HEK293 (cell line): Measurements from ENCODE around the gene PNKD.

Experiments
- KLF9 ChIP-seq: fragments of 450-650 bp; formaldehyde crosslinking; IDR thresholded peaks from 2 replicates; pipeline ENCODE4 v1.5.1; 2016; ENCODE audit warnings: missing biosample characterization, missing genetic modification characterization, low read depth
- PRDM1 ChIP-seq: fragments of 450-650 bp; formaldehyde crosslinking; IDR thresholded peaks from 2 replicates; pipeline ENCODE4; 2016; ENCODE audit warnings: missing biosample characterization, missing genetic modification characterization
- ZNF10 ChIP-seq: fragments of 450-650 bp; formaldehyde crosslinking; IDR thresholded peaks from 2 replicates; pipeline ENCODE4 v1.5.1; 2017; ENCODE audit warnings: missing biosample characterization, missing genetic modification characterization
- ZNF121 ChIP-seq: fragments of 450-650 bp; formaldehyde crosslinking; IDR thresholded peaks from 2 replicates; pipeline ENCODE4 v1.5.1; 2016; ENCODE audit warnings: missing biosample characterization, missing genetic modification characterization
- ZNF184 ChIP-seq: fragments of 450-650 bp; IDR thresholded peaks from 2 replicates; pipeline ENCODE4 v1.5.1; 2018; ENCODE audit warnings: missing biosample characterization, mild to moderate bottlenecking, missing genetic modification characterization
- ZNF24 ChIP-seq: fragments of 450-650 bp; formaldehyde crosslinking; IDR thresholded peaks from 2 replicates; pipeline ENCODE4 v1.5.1; 2016; ENCODE audit warnings: missing biosample characterization, missing genetic modification characterization
- ZNF350 ChIP-seq: fragments of 450-650 bp; formaldehyde crosslinking; IDR thresholded peaks from 2 replicates; pipeline ENCODE4 v1.5.0; 2017; ENCODE audit warnings: missing biosample characterization, mild to moderate bottlenecking, missing genetic modification characterization
- ZNF561 ChIP-seq: fragments of 450-650 bp; IDR thresholded peaks from 2 replicates; pipeline ENCODE4 v1.5.1; 2018; ENCODE audit warnings: missing biosample characterization, missing genetic modification characterization, borderline replicate concordance
- ZNF768 ChIP-seq: fragments of 450-650 bp; formaldehyde crosslinking; IDR thresholded peaks from 2 replicates; pipeline ENCODE4 v1.5.1; 2018; ENCODE audit warnings: missing biosample characterization, mild to moderate bottlenecking, missing genetic modification characterization
- ZNF785 ChIP-seq: fragments of 450-650 bp; formaldehyde crosslinking; IDR thresholded peaks from 2 replicates; pipeline ENCODE4 v1.5.1; 2016; ENCODE audit warnings: missing biosample characterization, missing genetic modification characterization
- TF ChIP-seq, protein P1 (sequence below): fragments of 450-650 bp; formaldehyde crosslinking; IDR thresholded peaks from 2 replicates; pipeline ENCODE4 v1.5.1; 2016; ENCODE audit warnings: missing biosample characterization, missing genetic modification characterization
- TF ChIP-seq, protein P2 (sequence below): fragments of 450-650 bp; formaldehyde crosslinking; IDR thresholded peaks from 2 replicates; pipeline ENCODE4 v1.5.1; 2016; ENCODE audit warnings: missing biosample characterization, missing genetic modification characterization
- TF ChIP-seq, protein P3 (sequence below): fragments of 450-650 bp; formaldehyde crosslinking; IDR thresholded peaks from 2 replicates; pipeline ENCODE4 v1.5.1; 2016; ENCODE audit warnings: missing biosample characterization, missing genetic modification characterization
- TF ChIP-seq, protein P4 (sequence below): fragments of 450-650 bp; formaldehyde crosslinking; IDR thresholded peaks from 2 replicates; pipeline ENCODE4 v1.5.1; 2016; ENCODE audit warnings: missing biosample characterization, missing genetic modification characterization

DNA sequence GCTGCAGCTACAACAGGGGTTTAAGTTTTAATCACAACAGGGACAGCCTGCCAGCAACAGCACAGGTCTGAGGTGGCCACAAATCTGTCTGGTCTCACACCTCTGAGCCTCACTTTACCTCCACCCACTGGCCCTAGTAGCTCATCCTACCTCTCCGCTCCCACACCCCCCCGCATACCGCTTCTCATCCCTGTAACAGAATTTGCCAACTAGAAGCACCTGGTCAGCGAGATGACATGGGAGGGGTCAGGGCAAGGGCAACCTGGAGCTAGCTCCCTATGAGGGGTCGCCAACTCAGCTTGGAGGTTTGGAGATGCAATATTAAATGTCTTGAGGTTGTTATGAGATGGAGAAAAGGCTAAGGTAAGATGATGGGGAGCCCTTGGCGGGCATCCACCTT, 93.9 kb downstream of the PNKD start:
- TF ChIP-seq, protein P1, sequence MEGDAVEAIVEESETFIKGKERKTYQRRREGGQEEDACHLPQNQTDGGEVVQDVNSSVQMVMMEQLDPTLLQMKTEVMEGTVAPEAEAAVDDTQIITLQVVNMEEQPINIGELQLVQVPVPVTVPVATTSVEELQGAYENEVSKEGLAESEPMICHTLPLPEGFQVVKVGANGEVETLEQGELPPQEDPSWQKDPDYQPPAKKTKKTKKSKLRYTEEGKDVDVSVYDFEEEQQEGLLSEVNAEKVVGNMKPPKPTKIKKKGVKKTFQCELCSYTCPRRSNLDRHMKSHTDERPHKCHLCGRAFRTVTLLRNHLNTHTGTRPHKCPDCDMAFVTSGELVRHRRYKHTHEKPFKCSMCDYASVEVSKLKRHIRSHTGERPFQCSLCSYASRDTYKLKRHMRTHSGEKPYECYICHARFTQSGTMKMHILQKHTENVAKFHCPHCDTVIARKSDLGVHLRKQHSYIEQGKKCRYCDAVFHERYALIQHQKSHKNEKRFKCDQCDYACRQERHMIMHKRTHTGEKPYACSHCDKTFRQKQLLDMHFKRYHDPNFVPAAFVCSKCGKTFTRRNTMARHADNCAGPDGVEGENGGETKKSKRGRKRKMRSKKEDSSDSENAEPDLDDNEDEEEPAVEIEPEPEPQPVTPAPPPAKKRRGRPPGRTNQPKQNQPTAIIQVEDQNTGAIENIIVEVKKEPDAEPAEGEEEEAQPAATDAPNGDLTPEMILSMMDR, result no peak
- TF ChIP-seq ZNF785, result no peak
- TF ChIP-seq ZNF121, result no peak
- TF ChIP-seq, protein P2, sequence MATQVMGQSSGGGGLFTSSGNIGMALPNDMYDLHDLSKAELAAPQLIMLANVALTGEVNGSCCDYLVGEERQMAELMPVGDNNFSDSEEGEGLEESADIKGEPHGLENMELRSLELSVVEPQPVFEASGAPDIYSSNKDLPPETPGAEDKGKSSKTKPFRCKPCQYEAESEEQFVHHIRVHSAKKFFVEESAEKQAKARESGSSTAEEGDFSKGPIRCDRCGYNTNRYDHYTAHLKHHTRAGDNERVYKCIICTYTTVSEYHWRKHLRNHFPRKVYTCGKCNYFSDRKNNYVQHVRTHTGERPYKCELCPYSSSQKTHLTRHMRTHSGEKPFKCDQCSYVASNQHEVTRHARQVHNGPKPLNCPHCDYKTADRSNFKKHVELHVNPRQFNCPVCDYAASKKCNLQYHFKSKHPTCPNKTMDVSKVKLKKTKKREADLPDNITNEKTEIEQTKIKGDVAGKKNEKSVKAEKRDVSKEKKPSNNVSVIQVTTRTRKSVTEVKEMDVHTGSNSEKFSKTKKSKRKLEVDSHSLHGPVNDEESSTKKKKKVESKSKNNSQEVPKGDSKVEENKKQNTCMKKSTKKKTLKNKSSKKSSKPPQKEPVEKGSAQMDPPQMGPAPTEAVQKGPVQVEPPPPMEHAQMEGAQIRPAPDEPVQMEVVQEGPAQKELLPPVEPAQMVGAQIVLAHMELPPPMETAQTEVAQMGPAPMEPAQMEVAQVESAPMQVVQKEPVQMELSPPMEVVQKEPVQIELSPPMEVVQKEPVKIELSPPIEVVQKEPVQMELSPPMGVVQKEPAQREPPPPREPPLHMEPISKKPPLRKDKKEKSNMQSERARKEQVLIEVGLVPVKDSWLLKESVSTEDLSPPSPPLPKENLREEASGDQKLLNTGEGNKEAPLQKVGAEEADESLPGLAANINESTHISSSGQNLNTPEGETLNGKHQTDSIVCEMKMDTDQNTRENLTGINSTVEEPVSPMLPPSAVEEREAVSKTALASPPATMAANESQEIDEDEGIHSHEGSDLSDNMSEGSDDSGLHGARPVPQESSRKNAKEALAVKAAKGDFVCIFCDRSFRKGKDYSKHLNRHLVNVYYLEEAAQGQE (tag by site-specific recombination), result no peak
- no peak for TF ChIP-seq ZNF561
- TF ChIP-seq ZNF768 (tag by site-specific recombination), result no peak
- TF ChIP-seq, protein P3, sequence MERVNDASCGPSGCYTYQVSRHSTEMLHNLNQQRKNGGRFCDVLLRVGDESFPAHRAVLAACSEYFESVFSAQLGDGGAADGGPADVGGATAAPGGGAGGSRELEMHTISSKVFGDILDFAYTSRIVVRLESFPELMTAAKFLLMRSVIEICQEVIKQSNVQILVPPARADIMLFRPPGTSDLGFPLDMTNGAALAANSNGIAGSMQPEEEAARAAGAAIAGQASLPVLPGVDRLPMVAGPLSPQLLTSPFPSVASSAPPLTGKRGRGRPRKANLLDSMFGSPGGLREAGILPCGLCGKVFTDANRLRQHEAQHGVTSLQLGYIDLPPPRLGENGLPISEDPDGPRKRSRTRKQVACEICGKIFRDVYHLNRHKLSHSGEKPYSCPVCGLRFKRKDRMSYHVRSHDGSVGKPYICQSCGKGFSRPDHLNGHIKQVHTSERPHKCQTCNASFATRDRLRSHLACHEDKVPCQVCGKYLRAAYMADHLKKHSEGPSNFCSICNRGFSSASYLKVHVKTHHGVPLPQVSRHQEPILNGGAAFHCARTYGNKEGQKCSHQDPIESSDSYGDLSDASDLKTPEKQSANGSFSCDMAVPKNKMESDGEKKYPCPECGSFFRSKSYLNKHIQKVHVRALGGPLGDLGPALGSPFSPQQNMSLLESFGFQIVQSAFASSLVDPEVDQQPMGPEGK (tag by site-specific recombination), result no peak
- TF ChIP-seq, protein P4, sequence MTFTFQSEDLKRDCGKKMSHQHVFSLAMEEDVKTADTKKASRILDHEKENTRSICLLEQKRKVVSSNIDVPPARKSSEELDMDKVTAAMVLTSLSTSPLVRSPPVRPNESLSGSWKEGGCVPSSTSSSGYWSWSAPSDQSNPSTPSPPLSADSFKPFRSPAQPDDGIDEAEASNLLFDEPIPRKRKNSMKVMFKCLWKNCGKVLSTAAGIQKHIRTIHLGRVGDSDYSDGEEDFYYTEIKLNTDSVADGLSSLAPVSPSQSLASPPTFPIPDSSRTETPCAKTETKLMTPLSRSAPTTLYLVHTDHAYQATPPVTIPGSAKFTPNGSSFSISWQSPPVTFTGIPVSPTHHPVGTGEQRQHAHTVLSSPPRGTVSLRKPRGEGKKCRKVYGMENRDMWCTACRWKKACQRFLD (tag by site-specific recombination), result no peak
- TF ChIP-seq ZNF184 (tag by site-specific recombination), result no peak
- TF ChIP-seq PRDM1 (tag by site-specific recombination), result no peak
- TF ChIP-seq KLF9, result no peak
- TF ChIP-seq ZNF350, result no peak
- TF ChIP-seq ZNF24 (tag by site-specific recombination), result no peak
- TF ChIP-seq ZNF10 (tag by site-specific recombination), result no peak
